KG1 (cell line): Measurements from ENCODE around the gene SPRY1.
A peak's percentile ranks its signal among the peaks of the same experiment; 100 is the strongest.

Experiments
- DNase-seq: peaks from one replicate; lab custom pipeline; 2025; lab: John Stamatoyannopoulos, UW

SPRY1 gene, protein sequence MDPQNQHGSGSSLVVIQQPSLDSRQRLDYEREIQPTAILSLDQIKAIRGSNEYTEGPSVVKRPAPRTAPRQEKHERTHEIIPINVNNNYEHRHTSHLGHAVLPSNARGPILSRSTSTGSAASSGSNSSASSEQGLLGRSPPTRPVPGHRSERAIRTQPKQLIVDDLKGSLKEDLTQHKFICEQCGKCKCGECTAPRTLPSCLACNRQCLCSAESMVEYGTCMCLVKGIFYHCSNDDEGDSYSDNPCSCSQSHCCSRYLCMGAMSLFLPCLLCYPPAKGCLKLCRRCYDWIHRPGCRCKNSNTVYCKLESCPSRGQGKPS

DNA sequence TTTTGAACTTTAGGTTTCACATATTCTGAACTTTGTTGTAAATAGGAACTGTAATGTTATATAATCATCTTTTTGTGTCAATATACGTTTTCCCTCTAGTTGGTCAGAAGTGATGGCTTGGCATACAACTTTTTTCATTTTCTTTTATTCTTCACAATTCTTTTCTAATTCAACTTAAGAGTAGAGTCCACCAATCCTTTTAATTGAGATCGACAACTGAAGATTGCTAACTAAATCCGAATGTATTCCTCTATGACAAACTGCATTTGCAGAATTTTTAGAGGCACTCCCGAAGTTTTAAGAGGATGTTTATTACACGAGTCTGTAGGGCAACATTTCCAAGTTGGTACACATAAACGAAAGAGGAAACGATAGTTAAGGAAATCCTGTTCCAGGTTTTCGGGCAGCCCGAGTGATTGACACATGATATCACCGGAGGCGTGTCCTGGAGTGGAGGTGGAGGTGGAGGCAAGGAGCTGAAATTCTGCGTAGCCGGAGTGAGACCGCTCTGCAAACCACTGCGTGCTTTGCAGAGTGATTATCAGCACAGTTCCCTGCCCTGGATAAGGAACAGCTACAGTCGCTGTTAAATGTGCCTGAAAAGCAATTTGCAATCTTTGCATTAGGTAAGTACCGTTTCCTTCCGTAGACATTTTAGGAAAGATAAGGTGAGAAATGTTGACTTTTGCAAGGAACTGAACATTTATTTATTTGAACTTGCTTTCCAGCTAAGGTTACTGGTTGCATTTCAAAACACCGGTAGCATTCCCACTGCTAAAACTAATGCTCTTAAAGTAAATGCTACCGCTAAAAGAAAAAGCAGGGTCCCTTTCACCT, at the start of gene SPRY1:
Gene SPRY1 (plus strand): TSS at position 489 of the 837 bp plus-strand sequence. CDS start 4,797 bp downstream, outside the sequence.
- DNase-seq: peak; percentile 61

DNA sequence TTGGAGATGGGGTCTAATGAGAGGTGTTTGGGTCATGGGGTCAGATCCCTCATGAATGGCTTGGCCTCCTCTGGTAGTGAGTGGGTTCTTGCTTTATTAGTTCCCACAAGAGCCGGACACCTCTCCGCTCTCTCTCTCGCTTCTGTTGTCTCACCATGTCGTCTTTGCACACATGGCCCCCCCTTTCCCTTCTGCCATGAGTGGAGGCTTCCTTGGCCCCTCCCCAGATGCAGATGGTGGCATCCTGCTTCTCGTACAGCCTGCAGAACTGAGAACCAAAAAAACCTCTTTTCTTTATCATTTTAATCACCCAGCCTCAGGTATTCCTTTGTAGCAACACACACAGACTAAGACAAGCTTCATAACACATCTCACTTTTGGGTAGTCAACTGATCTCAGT, 49.6 kb upstream of the SPRY1 start:
- DNase-seq: no peak

DNA sequence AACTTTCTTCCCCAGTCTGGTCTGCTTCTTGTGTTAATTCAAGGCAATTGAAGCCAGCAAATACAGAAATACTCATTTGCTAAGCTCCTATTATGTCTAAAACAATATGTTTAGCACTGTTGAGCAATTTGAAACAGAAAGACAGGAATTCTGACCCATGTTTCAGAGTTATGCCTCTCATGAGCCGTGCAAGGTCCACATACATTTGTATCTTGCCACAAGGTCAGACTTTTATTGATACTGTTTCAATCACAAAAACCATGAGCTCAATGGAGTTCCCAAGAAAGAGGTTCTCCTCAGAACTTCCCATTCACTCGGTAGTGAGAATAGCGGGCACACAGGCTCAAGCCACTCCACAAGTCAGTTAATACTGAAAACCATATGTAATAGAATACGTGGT, 47.6 kb upstream of the SPRY1 start:
- DNase-seq: no peak

DNA sequence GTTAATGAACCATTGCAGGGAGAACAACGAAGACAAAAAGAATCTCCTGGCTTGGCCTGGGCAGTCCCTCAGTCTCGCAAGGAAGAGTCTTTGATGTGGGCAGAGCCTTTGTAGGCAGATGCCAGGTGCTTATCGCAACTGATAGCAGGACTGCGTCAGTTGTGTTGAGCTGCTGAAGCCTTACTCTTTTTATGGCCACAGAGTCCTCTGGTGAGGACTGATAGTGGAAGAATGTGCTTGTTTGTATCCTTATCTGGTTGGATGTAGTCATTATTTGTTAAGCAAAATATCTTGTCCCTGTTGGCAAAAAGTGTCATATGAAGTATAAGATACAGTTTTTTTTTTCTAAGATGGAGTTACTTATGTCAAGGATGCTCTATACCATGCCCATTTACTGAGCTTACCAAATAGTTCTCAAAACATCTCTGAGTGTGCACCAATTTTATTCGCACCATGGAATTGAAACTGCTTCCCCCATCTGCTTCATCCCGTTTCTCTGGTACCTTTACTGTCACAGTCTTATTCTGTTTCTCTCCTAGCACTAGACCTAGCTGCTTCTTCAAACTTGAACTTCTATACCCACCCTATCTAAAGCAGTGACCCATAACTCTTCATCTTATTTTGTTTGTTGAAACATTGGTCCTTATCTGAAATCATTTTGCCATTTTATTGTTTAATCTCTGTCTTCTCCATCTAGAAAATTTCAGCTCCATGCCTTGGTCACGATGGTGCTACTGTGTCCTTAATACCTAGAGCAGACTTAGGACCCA, 47.0 kb upstream of the SPRY1 start:
- no peak for DNase-seq

DNA sequence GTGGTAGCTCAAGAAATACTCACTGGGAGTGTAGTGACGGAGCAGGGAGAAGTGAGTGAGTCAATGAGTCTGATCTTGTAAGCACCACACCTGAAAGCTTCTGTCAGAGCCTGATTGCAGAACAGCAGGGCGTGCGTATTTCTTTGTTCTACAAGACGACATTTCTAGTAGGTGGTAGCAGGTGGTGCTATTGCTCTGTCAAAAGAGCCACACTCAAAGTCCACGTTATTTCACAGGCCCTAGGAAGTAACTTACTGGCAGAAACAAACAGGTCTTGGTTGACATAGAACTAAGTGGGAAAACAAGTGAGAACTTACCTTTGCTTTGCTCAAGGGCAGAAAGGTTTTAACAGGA, 46.4 kb upstream of the SPRY1 start:
- DNase-seq: no peak

DNA sequence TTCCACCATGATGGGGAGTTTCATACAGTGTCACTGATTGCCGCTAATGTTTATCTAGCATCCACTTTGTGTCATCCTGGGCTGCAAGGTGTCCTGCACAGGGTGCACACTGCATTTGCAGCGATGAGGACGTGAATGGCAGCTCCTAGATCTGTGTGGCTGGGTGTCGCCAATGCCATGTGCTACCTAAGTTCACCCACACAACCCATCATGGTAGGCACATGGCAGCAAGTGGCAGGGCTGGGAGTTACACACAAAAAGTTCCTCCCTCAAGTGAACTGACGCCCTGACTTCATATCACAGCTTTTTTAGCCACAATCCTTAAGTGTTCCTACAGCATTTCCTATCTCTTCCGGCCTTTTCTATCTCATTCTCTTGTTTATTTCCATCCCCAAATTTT, 45.9 kb upstream of the SPRY1 start:
- no peak for DNase-seq

DNA sequence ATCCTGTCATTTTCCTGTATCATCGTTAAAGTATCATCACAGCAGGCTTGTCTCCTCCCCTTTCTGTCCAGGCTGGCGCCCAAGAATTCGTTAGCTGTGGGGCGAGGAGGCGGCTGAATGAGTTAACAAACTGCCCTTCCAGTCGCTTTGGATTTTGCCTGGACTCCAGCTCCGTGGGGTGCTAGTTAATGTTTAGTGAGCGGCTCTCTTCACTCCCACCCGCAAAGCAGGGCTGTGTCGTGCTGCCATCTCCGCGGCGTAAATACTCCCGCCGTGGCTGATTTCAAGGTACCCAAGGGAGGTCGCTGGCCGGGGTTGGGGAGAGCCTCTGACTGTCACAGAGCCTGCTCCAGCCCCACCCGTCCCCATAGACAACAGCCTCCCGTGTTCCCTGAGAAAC, 44.9 kb upstream of the SPRY1 start:
- DNase-seq: no peak

DNA sequence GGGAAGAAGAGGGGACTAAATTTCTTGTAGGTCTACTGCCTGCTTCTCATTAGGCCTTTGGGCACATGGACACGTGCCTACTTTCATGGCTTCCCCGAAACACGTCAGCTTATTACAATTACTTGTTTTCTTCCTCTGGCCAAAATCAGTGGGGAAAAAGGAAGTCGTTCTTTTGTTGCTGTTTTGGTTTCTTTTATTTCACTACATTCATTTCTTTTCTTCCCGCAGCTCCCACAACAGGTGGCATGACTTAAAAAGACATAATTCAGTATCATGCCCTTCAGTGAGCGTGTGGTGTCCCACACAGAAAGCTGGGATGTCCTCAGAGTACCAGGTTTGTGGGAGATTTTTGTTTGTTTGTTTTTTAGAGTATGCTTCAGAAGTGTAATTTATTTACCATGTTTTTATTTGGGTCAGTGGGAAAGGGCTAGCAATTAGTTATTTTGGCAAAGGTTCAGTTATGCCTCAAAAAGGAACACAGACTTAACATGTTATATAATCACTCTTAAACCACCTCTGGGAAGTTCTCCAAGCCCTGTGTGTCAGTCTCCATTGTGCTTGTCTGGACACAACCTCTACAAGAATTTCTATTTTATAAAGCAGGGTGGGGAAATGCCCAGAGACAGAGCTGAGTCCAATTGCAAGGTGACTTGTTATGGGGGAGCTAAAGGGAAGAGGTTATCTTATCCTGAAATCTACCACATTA, 44.2 kb upstream of the SPRY1 start:
- DNase-seq: no peak

DNA sequence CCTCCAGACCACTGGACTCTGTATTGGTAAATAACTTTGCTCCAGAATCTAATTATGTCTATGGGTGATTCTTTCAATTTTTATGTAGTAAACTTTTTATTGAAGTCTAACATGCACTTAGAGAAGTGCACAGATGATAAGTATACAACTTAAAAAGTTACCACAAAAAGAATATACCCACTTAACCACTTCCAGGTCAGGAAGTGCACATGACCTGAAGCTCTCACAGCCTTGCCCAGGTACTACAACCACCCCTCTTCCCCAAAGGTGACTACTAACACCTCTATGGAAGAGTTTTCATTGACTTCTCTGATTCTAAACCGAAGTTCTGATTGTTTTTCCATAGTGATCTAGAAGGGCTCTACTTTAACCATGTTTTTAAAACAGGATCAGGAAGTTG, 43.6 kb upstream of the SPRY1 start:
- no peak for DNase-seq

DNA sequence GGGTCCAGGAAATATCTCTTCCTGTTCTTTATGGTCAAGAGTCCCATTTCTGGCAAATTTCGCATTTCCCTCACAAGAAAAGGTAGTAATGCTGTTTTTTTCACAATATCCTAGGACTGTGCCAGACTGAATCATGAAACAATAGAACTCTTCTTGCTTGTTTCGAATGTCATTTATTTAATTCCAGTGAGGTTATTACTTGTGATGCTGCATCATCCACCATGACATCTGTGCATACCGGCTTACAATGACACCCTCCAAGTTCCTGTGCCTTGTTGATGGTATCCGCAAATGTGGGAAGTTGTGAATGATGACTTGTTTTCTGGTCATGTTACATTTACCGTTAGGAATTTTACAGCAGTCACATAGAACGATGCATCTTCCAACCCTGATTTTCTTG, 42.9 kb upstream of the SPRY1 start:
- no peak for DNase-seq

DNA sequence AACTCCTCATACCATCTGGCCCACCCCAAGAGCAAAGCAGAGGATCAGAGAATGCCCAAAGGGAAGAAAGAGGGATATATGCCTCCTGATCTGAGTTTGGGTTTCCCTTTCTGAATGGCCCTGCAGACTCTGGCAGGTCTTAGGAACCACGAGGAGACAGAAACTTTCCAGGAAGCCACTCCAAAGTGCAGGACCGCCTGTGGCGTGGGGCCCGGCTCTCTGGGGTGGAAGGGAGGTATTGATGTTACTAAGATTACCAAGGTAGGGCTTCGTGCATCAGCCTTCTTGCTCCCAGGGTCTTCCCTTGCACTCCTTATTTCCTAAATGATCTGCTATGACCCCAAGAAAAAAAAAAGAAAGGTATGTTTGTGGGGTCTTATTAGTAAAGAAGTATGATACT, 41.9 kb upstream of the SPRY1 start:
- DNase-seq: no peak

DNA sequence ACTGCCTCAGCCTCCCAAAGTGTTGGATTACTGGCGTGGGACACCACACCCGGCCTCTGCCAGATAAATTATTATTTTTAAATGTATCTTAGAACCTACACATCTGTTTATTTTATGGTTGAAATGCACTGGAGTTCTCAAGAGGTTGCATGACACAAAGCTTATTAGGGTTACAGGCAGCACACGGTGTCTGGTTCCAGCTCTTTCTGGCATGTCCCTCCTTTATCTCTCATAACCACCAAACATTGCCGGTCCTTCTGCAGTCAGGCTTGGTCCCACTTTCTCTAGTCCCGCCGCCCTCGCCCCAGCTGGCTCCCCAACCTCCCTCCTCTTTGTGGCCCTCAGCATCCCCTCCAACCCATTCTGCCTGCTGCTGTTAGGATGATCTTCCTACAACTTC, 39.7 kb upstream of the SPRY1 start:
- no peak for DNase-seq

DNA sequence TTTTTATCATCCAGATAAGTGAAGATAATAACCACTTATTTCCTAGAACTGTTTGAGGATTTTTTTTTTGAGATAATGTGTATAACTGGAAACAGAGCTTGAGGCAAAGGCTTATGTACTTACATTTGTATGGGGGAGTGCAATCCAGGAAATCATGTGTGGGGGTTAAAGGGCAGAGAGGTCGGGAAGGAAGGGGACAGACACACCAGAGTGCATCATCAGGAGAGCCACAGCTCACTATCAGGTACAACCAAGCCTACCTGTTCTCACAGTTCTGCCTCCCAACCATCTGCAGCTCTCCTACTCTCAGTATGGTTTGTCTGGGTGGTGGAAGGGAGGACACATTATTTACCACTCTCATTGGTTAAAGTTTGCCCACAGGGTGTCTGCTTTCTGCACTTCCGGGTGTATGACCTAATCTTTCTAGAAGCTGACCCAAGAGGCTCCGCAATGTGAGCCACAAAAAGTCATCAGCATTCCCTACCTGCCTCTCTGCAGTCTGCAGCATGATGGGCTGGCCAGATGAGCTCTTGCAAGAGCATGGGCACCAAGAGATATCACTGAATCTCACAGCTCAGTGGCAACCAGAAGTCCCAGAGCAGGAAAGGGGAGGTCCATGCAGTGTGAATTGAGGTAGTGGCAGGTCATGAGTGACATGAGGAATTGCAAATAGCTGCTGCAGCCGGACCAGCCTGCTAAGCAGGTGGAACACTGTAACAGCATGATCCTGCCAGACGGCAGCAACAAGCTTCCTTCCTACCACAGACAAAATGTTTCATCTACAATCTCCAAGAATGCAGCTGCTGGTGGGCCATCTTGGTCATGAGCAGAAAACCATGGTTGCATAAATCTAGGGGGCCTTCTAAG, 36.9 kb upstream of the SPRY1 start:
- no peak for DNase-seq

DNA sequence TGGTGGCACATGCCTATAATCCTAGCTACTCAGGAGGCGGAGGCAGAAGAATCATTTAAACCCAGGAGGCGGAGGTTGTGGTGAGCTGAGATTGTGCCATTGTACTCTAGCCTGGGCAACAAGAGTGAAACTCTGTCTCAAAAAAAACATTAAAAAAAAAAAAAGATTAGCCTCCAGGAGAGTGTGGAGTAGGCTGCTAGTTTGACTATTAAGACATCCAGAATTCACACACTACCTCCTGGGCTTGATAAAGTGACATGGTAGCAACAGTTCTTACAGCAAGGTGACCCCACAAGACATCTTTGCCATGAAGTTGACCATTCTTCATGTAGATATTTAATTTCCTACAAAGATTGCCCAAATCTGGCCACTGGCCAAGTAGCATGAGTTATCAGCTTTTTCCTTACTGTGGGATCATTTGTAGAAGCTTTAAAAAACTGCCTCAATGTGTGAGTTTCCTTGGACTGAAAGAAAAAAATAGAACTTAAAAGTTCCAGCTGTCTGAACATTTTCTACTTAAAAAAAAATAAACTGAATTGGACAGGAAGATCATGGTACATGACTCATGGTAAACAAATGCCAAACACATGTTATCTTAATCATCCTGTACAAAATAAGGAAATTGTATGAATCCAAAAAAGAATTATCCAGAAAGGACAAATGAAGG, 35.3 kb upstream of the SPRY1 start:
- no peak for DNase-seq

DNA sequence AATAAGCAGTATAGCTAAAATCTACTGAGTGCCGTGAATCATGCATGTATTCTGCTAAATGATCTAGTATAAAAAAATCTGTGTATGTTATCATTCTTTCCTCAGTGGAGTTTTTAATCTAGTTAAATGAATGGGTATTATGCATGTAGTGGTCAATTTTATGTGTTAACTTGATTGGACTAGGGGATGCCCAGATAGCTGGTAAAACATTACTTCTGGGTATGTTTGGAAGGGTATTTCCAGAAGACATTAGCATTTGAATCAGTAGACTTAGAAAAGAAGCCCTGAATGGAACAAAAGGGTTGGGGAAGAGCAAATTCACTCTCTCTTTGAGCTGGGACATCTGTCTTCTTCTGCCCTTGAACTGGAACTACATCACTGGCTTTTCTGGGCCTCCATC, 34.5 kb upstream of the SPRY1 start:
- DNase-seq: no peak

DNA sequence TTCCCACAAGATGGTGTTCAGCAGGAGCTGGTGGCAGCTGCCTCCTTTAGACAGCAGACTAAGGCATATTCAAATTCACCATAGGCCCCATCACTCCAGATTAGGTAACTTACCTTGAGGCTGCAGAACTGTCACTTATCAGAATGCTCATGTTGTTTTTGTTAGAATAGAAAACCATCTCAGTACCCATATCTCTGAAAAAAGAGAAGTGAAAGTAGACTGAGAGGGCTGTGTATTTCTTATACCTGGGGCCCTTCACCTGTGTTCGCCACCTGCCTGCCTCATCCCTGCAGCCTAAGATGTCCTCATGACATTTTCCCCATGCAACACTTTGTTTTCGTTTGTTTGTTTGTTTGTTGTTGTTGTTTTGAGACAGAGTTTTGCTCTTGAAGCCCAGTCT, 32.9 kb upstream of the SPRY1 start:
- no peak for DNase-seq

DNA sequence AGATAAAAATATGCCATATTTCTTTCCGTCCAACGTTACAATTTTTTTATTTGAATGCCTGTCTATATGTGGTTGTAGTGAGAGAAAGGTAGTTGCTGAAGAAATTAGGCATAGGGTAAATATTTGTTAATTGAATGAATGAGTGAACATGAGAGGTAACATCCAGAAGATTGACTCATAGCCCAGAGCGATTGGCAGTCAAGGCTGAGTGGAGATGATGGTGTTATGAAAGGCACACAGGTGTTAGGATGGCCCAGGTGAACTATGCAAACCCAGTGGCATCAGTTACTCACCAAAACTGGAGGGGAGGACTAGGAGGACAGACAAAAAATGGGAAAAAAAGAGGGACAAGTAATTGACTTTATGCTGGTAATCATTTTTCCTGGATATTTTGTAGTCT, 31.7 kb upstream of the SPRY1 start:
- no peak for DNase-seq

DNA sequence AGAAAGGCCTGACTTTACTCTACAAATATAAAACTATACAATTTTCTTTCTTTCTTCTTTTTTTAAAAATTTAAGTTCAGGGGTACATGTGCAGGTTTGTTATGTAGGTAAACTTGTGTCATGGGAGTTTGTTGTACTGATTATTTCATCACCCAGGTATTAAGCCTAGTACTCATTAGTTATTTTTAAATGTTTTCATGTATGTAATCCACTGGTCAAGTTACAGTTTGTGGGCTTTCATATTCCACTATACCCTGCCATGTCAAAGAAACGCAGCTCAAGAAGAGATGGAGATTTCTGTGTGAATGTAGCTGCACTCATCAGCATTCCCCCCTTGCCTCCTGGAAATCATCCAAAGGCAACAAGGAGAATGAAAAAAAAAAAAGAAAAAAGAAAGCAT, 31.2 kb upstream of the SPRY1 start:
- DNase-seq: no peak

DNA sequence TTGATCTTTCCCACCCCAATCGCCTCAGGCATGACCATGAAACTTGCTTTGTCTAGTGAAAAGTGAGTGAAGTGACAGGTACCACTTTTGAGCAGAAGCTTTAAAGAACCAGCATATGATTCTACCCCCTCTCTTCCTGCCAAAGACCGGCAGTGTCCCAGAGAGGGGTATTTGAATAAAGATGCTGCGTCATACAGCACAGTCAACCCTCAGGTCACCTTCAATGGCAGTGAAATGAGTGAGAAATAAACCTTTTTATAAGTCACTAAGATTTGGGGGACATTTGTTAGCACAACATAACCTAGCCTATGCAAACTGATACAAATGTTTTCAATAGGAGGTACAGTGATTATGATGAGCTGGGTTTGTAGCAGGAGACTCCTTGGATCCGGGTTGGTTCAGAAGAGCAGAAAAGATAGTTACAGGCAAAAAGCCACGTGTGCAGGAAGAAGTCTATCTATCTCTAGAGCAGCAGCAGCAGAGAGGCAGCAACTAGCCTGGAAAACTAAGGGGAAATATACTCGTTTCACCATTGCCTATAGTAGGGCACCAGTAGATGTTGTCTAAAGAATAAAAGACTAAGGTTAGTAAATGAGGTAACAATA, 30.3 kb upstream of the SPRY1 start:
- no peak for DNase-seq

DNA sequence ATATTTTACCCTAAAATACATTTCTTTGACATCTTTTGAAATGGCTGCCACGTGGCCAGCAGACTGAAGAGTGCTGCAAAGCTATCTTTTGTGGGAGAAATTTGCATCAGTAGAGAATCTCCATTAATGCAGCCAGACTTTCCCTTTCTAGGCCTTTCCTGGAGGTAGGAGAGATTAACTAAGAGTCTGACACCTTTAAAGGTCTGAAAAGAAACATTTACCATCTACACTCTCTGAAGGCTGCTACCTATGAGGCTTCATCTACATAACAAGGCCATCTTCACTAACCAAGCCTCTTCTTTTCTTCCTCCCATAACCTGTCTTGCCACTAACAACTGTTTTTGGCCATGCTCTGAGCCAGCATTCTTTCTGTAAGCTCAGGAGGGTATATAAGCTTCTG, 17.8 kb upstream of the SPRY1 start:
- DNase-seq: no peak
